GM23338 (cell line): ENCODE data around the gene BARX1. TPM values are rescaled to one million over a fixed set of nuclear protein-coding genes. Genes with fewer than 3 reads are reported as not detected.

Experiments
- ATAC-seq: fragments of 200-7000 bp; cut with Tn5 transposase; 3 replicates; pipeline ENCODE4 v1.9.1; 2020
- DNase-seq: peaks from one replicate; pipeline ENCODE4 v3.0.0-alpha.2; 2015; ENCODE audit warnings: low spot score
- H2AFZ ChIP-seq: fragments of 200-600 bp; sonication (generic); 2 replicates; pipeline ENCODE4 v1.8.0; 2016; ENCODE audit warnings: antibody characterized with exemption, mild to moderate bottlenecking, moderate library complexity
- H3F3A ChIP-seq: fragments of 200-600 bp; sonication (generic); replicated peaks from 2 replicates; pipeline ENCODE4 v1.8.0; 2017; ENCODE audit warnings: antibody characterized with exemption, mixed run types, low read depth
- H3K27ac ChIP-seq: fragments of 200-600 bp; sonication (generic); 2 replicates; pipeline ENCODE4 v1.6.1; 2016; ENCODE audit warnings: low read depth
- H3K27me3 ChIP-seq: fragments of 200-600 bp; sonication (generic); 2 replicates; pipeline ENCODE4 v1.8.0; 2016; ENCODE audit warnings: mild to moderate bottlenecking, mixed run types, moderate library complexity; ENCODE audit not compliant: insufficient read depth
- H3K36me3 ChIP-seq: fragments of 200-600 bp; sonication (generic); 2 replicates; pipeline ENCODE4 v1.8.0; 2016; ENCODE audit warnings: mild to moderate bottlenecking; ENCODE audit not compliant: insufficient read depth
- H3K4me1 ChIP-seq: fragments of 200-600 bp; sonication (generic); 2 replicates; pipeline ENCODE4 v1.8.0; 2016; ENCODE audit warnings: mild to moderate bottlenecking, moderate library complexity; ENCODE audit not compliant: insufficient read depth
- H3K4me2 ChIP-seq: fragments of 200-600 bp; sonication (generic); 2 replicates; pipeline ENCODE4 v1.7.1; 2017; ENCODE audit warnings: mixed run types
- H3K4me3 ChIP-seq: fragments of 200-600 bp; sonication (generic); 2 replicates; pipeline ENCODE4 v1.6.1; 2016; ENCODE audit warnings: mixed run types
- H3K79me2 ChIP-seq: fragments of 200-600 bp; sonication (generic); replicated peaks from 2 replicates; pipeline ENCODE4 v1.8.0; 2017; ENCODE audit warnings: mild to moderate bottlenecking; ENCODE audit not compliant: insufficient read depth
- H3K9me2 ChIP-seq: fragments of 200-600 bp; sonication (generic); 2 replicates; pipeline ENCODE4 v1.8.0; 2017; ENCODE audit not compliant: insufficient read depth
- H4K20me1 ChIP-seq: fragments of 200-600 bp; sonication (generic); replicated peaks from 2 replicates; pipeline ENCODE4 v1.8.0; 2017; ENCODE audit warnings: mild to moderate bottlenecking; ENCODE audit not compliant: insufficient read depth
- H3K27ac Mint-ChIP-seq: 2 replicates; pipeline ENCODE4 v1.8.0; 2020; ENCODE audit warnings: inconsistent platforms, mild to moderate bottlenecking, moderate library complexity, mixed read lengths
- H3K27me3 Mint-ChIP-seq: 3 replicates; pipeline ENCODE4 v1.8.0; 2022; ENCODE audit warnings: low read depth, mild to moderate bottlenecking, moderate library complexity, mixed read lengths, inconsistent platforms; ENCODE audit not compliant: insufficient read depth, poor library complexity
- H3K36me3 Mint-ChIP-seq: 3 replicates; pipeline ENCODE4 v1.8.0; 2021; ENCODE audit warnings: low read depth, mild to moderate bottlenecking, inconsistent platforms, moderate library complexity, mixed read lengths
- H3K4me1 Mint-ChIP-seq: 3 replicates; pipeline ENCODE4 v1.8.0; 2020; ENCODE audit warnings: mild to moderate bottlenecking, inconsistent platforms, mixed read lengths
- H3K4me3 Mint-ChIP-seq: 3 replicates; pipeline ENCODE4 v1.8.0; 2021; ENCODE audit warnings: moderate library complexity, mild to moderate bottlenecking, inconsistent platforms, mixed read lengths
- H3K9me3 Mint-ChIP-seq: 3 replicates; pipeline ENCODE4 v1.8.0; 2020; ENCODE audit warnings: moderate library complexity, mild to moderate bottlenecking, inconsistent platforms, mixed read lengths
- CREB1 ChIP-seq: fragments of 250-450 bp; sonication (Bioruptor Pico); IDR thresholded peaks from 2 replicates; pipeline ENCODE4 v1.5.0; 2020; ENCODE audit warnings: low read depth, mild to moderate bottlenecking, moderate library complexity
- ETS1 ChIP-seq: IDR thresholded peaks from 2 replicates; pipeline ENCODE4 v1.6.1; 2016; ENCODE audit warnings: antibody characterized with exemption
- EZH2 ChIP-seq: fragments of 200-600 bp; sonication (generic); IDR thresholded peaks from one replicate; pipeline ENCODE4 v1.8.0; 2017; ENCODE audit warnings: antibody characterized with exemption, mild to moderate bottlenecking, low read depth; ENCODE audit not compliant: unreplicated experiment
- EZH2phosphoT487 ChIP-seq: fragments of 200-600 bp; sonication (generic); IDR thresholded peaks from one replicate; pipeline ENCODE4 v1.8.1; 2018; ENCODE audit warnings: antibody characterized with exemption; ENCODE audit not compliant: unreplicated experiment
- JUNB ChIP-seq: IDR thresholded peaks from one replicate; pipeline ENCODE4 v1.6.1; 2016; ENCODE audit warnings: antibody characterized with exemption; ENCODE audit not compliant: unreplicated experiment
- NANOG ChIP-seq: IDR thresholded peaks from 2 replicates; pipeline ENCODE4 v1.6.1; 2016; ENCODE audit warnings: antibody characterized with exemption, borderline replicate concordance
- POLR2AphosphoS5 ChIP-seq: IDR thresholded peaks from 2 replicates; pipeline ENCODE4 v1.6.1; 2016; ENCODE audit warnings: antibody characterized with exemption, low read depth
- REST ChIP-seq: IDR thresholded peaks from one replicate; pipeline ENCODE4 v1.6.1; 2018; ENCODE audit warnings: antibody characterized with exemption; ENCODE audit not compliant: unreplicated experiment
- STAT1 ChIP-seq: IDR thresholded peaks from one replicate; pipeline ENCODE4 v1.6.1; 2016; ENCODE audit warnings: antibody characterized with exemption; ENCODE audit not compliant: unreplicated experiment
- ZNF114 ChIP-seq: fragments of 250-450 bp; sonication (Bioruptor Pico); IDR thresholded peaks from 2 replicates; pipeline ENCODE4 v1.5.0; 2020; ENCODE audit warnings: mild to moderate bottlenecking, moderate library complexity
- ZNF331 ChIP-seq: fragments of 250-450 bp; sonication (Bioruptor Pico); IDR thresholded peaks from 2 replicates; pipeline ENCODE4 v1.5.0; 2020; ENCODE audit warnings: low read depth, mild to moderate bottlenecking, moderate library complexity
- polyA plus RNA-seq: library from polyadenylated mRNA; unstranded; fragments of >200 nt; fragmentation: Nextera tagmentation; extraction: Ambion mirVana; gene quantifications from 2 replicates; pipeline ENCODE4 v1.2.1, GENCODE V29; 2016
- total RNA-seq: library from RNA; depleted of rRNA; stranded (reverse); fragments of >200 nt; shearing (Covaris generic); gene quantifications from 2 replicates; pipeline ENCODE4 v1.2.3, GENCODE V29; 2014
- TF ChIP-seq, protein P1 (sequence below): fragments of 250-450 bp; sonication (Bioruptor Pico); IDR thresholded peaks from 2 replicates; pipeline ENCODE4 v1.5.0; 2020; ENCODE audit warnings: mild to moderate bottlenecking, moderate library complexity
- TF ChIP-seq, protein P2 (sequence below), 2 experiments: fragments of 200-600 bp in 1 of 2; sonication (generic) in 1 of 2; conservative IDR thresholded peaks; 2 replicates each; pipeline versions ENCODE4 v1.5.1 to v1.6.1; 2016 to 2017; ENCODE audit warnings: antibody characterized with exemption in 2 of 2, low read depth in 2 of 2, mild to moderate bottlenecking in 2 of 2, moderate library complexity in 1 of 2

The BARX1 gene
- total and polyA plus RNA-seq, 2 experiments from 2014 or later: 0.87 to 1.6 TPM

- TF ChIP-seq, protein P1, sequence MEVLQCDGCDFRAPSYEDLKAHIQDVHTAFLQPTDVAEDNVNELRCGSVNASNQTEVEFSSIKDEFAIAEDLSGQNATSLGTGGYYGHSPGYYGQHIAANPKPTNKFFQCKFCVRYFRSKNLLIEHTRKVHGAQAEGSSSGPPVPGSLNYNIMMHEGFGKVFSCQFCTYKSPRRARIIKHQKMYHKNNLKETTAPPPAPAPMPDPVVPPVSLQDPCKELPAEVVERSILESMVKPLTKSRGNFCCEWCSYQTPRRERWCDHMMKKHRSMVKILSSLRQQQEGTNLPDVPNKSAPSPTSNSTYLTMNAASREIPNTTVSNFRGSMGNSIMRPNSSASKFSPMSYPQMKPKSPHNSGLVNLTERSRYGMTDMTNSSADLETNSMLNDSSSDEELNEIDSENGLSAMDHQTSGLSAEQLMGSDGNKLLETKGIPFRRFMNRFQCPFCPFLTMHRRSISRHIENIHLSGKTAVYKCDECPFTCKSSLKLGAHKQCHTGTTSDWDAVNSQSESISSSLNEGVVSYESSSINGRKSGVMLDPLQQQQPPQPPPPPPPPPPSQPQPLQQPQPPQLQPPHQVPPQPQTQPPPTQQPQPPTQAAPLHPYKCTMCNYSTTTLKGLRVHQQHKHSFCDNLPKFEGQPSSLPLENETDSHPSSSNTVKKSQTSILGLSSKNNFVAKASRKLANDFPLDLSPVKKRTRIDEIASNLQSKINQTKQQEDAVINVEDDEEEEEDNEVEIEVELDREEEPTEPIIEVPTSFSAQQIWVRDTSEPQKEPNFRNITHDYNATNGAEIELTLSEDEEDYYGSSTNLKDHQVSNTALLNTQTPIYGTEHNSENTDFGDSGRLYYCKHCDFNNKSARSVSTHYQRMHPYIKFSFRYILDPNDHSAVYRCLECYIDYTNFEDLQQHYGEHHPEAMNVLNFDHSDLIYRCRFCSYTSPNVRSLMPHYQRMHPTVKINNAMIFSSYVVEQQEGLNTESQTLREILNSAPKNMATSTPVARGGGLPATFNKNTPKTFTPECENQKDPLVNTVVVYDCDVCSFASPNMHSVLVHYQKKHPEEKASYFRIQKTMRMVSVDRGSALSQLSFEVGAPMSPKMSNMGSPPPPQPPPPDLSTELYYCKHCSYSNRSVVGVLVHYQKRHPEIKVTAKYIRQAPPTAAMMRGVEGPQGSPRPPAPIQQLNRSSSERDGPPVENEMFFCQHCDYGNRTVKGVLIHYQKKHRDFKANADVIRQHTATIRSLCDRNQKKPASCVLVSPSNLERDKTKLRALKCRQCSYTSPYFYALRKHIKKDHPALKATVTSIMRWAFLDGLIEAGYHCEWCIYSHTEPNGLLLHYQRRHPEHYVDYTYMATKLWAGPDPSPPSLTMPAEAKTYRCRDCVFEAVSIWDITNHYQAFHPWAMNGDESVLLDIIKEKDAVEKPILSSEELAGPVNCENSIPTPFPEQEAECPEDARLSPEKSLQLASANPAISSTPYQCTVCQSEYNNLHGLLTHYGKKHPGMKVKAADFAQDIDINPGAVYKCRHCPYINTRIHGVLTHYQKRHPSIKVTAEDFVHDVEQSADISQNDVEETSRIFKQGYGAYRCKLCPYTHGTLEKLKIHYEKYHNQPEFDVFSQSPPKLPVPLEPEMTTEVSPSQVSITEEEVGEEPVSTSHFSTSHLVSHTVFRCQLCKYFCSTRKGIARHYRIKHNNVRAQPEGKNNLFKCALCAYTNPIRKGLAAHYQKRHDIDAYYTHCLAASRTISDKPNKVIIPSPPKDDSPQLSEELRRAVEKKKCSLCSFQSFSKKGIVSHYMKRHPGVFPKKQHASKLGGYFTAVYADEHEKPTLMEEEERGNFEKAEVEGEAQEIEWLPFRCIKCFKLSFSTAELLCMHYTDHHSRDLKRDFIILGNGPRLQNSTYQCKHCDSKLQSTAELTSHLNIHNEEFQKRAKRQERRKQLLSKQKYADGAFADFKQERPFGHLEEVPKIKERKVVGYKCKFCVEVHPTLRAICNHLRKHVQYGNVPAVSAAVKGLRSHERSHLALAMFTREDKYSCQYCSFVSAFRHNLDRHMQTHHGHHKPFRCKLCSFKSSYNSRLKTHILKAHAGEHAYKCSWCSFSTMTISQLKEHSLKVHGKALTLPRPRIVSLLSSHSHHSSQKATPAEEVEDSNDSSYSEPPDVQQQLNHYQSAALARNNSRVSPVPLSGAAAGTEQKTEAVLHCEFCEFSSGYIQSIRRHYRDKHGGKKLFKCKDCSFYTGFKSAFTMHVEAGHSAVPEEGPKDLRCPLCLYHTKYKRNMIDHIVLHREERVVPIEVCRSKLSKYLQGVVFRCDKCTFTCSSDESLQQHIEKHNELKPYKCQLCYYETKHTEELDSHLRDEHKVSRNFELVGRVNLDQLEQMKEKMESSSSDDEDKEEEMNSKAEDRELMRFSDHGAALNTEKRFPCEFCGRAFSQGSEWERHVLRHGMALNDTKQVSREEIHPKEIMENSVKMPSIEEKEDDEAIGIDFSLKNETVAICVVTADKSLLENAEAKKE: no peak
- TF ChIP-seq NANOG (no peak), POLR2AphosphoS5 (no peak), REST (no peak), ZNF331 (CRISPR knock-in tag) (no peak), CREB1 (no peak), EZH2phosphoT487 (no peak), EZH2 (no peak), ETS1 (no peak), STAT1 (no peak), JUNB (no peak), ZNF114 (CRISPR knock-in tag) (no peak)
- TF ChIP-seq, protein P2, sequence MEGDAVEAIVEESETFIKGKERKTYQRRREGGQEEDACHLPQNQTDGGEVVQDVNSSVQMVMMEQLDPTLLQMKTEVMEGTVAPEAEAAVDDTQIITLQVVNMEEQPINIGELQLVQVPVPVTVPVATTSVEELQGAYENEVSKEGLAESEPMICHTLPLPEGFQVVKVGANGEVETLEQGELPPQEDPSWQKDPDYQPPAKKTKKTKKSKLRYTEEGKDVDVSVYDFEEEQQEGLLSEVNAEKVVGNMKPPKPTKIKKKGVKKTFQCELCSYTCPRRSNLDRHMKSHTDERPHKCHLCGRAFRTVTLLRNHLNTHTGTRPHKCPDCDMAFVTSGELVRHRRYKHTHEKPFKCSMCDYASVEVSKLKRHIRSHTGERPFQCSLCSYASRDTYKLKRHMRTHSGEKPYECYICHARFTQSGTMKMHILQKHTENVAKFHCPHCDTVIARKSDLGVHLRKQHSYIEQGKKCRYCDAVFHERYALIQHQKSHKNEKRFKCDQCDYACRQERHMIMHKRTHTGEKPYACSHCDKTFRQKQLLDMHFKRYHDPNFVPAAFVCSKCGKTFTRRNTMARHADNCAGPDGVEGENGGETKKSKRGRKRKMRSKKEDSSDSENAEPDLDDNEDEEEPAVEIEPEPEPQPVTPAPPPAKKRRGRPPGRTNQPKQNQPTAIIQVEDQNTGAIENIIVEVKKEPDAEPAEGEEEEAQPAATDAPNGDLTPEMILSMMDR (conservative IDR thresholded peaks at IDR 0.05; ENCODE audit: low read depth in 2 of 2): no peak
- Mint-ChIP-seq H3K27ac (no peak overlapping the region), H3K27me3 (peaks cover 5% of the 10 kb centered on the region), H3K4me1 (peaks cover 3% of the 10 kb centered on the region; the same call in 2 of the 3 replicates), H3K4me3 (no peak overlapping the region), H3K9me3 (peaks cover 36% of the 10 kb centered on the region), H3K36me3 (peaks cover 17% of the 10 kb centered on the region; the same call in 2 of the 3 replicates)
- Histone ChIP-seq H3K79me2 (no peaks in the 10 kb centered on the region), H3K4me1 (no peaks in the 10 kb centered on the region), H4K20me1 (no peaks in the 10 kb centered on the region), H3K27me3 (no peaks in the 10 kb centered on the region), H2AFZ (no peak overlapping the region), H3K36me3 (no peaks in the 10 kb centered on the region), H3F3A (no peaks in the 10 kb centered on the region), H3K4me3 (no peak overlapping the region), H3K4me2 (no peak overlapping the region), H3K9me2 (peaks cover 12% of the 10 kb centered on the region; the same call in 1 of the 2 replicates), H3K27ac (no peak overlapping the region)
- DNase-seq (no peak), ATAC-seq (no peak)
These were observed 19.0 kb upstream of the BARX1 start for GRCh38 chr9:93974151-93974550.
